ENCODE measurements around the gene SKAP1. TPM values are rescaled to one million over a fixed set of nuclear protein-coding genes. Genes with fewer than 3 reads are reported as not detected.

Gene SKAP1
- total RNA-seq, 4 donors from 2014 or later = 1.1 to 1.7 (median 1.2) TPM

GRCh38 chr17:48352630-48353029 lies 77.4 kb downstream of the SKAP1 start:
- TF ChIP-seq CTCF (IDR thresholded peaks at IDR 0.05) (no peak), POLR2AphosphoS5 (IDR thresholded peaks at IDR 0.05) (no peak), EP300 (IDR thresholded peaks at IDR 0.05) (no peak), POLR2A (IDR thresholded peaks at IDR 0.05; ENCODE audit: low read depth) (no peak)
- Histone ChIP-seq H3K4me3 (no peak overlapping the region), H3K4me1 (no peaks in the 10 kb centered on the region), H3K27ac (replicated peaks in 1 of 4) (no peak overlapping the region), H3K36me3 (no peaks in the 10 kb centered on the region), H3K9me3 (peaks cover 0 to 5% (median 0%) of the 10 kb centered on the region in 4 donors), H3K27me3 (peaks cover 0 to 46% (median 2%) of the 10 kb centered on the region in 4 donors)
- intact Hi-C loops (cut with DNase I) = loop anchor here (1.0 to 5.0 kb wide), 2 partner anchors 140 to 242 kb away; no protein-coding TSS in a partner anchor
- DNase-seq (ENCODE audit: extremely low spot score) = no peak

GRCh38 chr17:48351911-48352332 lies 78.1 kb downstream of the SKAP1 start:
- Histone ChIP-seq H3K27ac (replicated peaks in 1 of 4) (no peak overlapping the region), H3K9me3 (peaks cover 0 to 5% (median 0%) of the 10 kb centered on the region in 4 donors), H3K4me3 (no peak overlapping the region), H3K36me3 (no peaks in the 10 kb centered on the region), H3K27me3 (peaks cover 0 to 41% (median 0%) of the 10 kb centered on the region in 4 donors), H3K4me1 (no peaks in the 10 kb centered on the region)
- intact Hi-C loops (cut with DNase I) = loop anchor here (1.0 to 5.0 kb wide), 2 partner anchors 140 to 242 kb away; no protein-coding TSS in a partner anchor
- TF ChIP-seq CTCF (IDR thresholded peaks at IDR 0.05) = peak; percentile 57 to 77 (median 67)
- no peak for TF ChIP-seq EP300 (IDR thresholded peaks at IDR 0.05)
- no peak for DNase-seq (ENCODE audit: extremely low spot score)

- no peak overlapping the region for H3K27ac ChIP-seq (replicated peaks in 1 of 4)
- peaks cover 0 to 5% (median 0%) of the 10 kb centered on the region in 4 donors for H3K9me3 ChIP-seq
- H3K4me3 ChIP-seq = no peak overlapping the region
- TF ChIP-seq EP300 (IDR thresholded peaks at IDR 0.05) (no peak), CTCF (IDR thresholded peaks at IDR 0.05) (no peak), POLR2AphosphoS5 (IDR thresholded peaks at IDR 0.05) (no peak), POLR2A (IDR thresholded peaks at IDR 0.05; ENCODE audit: low read depth) (no peak)
- intact Hi-C loops (cut with DNase I) = no loop called here
- peaks cover 0 to 25% (median 0%) of the 10 kb centered on the region in 4 donors for H3K27me3 ChIP-seq
- no peaks in the 10 kb centered on the region for H3K36me3 ChIP-seq
- no peak for DNase-seq (ENCODE audit: extremely low spot score)
- H3K4me1 ChIP-seq = no peaks in the 10 kb centered on the region
Measured at GRCh38 chr17:48348352-48348751, 81.7 kb downstream of the SKAP1 start.

GRCh38 chr17:48347177-48347576 lies 82.8 kb downstream of the SKAP1 start:
- Histone ChIP-seq H3K27me3 (peaks cover 0 to 37% (median 0%) of the 10 kb centered on the region in 4 donors), H3K9me3 (peaks cover 0 to 5% (median 0%) of the 10 kb centered on the region in 4 donors), H3K27ac (replicated peaks in 1 of 4) (no peak overlapping the region), H3K4me1 (no peaks in the 10 kb centered on the region), H3K36me3 (no peaks in the 10 kb centered on the region), H3K4me3 (no peak overlapping the region)
- DNase-seq (ENCODE audit: extremely low spot score) = no peak
- TF ChIP-seq EP300 (IDR thresholded peaks at IDR 0.05) (no peak), POLR2A (IDR thresholded peaks at IDR 0.05; ENCODE audit: low read depth) (no peak), CTCF (IDR thresholded peaks at IDR 0.05) (no peak), POLR2AphosphoS5 (IDR thresholded peaks at IDR 0.05) (no peak)
- intact Hi-C loops (cut with DNase I) = no loop called here

GRCh38 chr17:48344251-48344650 lies 85.8 kb downstream of the SKAP1 start:
- H3K36me3 ChIP-seq = no peaks in the 10 kb centered on the region
- H3K27ac ChIP-seq (replicated peaks in 1 of 4) = no peak overlapping the region
- H3K4me3 ChIP-seq = no peak overlapping the region
- no peak for TF ChIP-seq POLR2AphosphoS5 (IDR thresholded peaks at IDR 0.05)
- no peak for TF ChIP-seq CTCF (IDR thresholded peaks at IDR 0.05)
- TF ChIP-seq POLR2A (IDR thresholded peaks at IDR 0.05; ENCODE audit: low read depth) = no peak
- no peak for TF ChIP-seq EP300 (IDR thresholded peaks at IDR 0.05)
- peaks cover 0 to 5% (median 0%) of the 10 kb centered on the region in 4 donors for H3K9me3 ChIP-seq
- no peak for DNase-seq (ENCODE audit: extremely low spot score)
- peaks cover 0 to 44% (median 14%) of the 10 kb centered on the region in 4 donors for H3K27me3 ChIP-seq
- intact Hi-C loops (cut with DNase I) = no loop called here
- H3K4me1 ChIP-seq = no peaks in the 10 kb centered on the region

Data from esophagus muscularis mucosa (tissue), 4 donors.